ENCODE measurements around the gene C9orf78. TPM values are rescaled to one million over a fixed set of nuclear protein-coding genes. Genes with fewer than 3 reads are reported as not detected.

Gene C9orf78
- total RNA-seq, 1 experiment from 2014 or later, result 37.5 TPM

- no peak overlapping the region for H3K4me3 Mint-ChIP-seq
These were observed 36.0 kb upstream of the C9orf78 start for GRCh38 chr9:129871046-129871445.

More at GRCh38 chr9:129871046-129871445, 36.0 kb upstream of the C9orf78 start:
- Histone ChIP-seq H3K27ac (ENCODE audit: insufficient read length, low read depth, low read length) (no peak overlapping the region), H3K79me2 (ENCODE audit: insufficient read depth, low read length) (no peaks in the 10 kb centered on the region), H2BK12ac (ENCODE audit: insufficient read length, low read depth, low read length) (no peak overlapping the region), H3K27me3 (ENCODE audit: insufficient read depth, low read length) (no peaks in the 10 kb centered on the region), H2BK20ac (ENCODE audit: low read depth, low read length, poor library complexity, severe bottlenecking) (no peak overlapping the region), H2BK120ac (ENCODE audit: low read depth, low read length, poor library complexity, severe bottlenecking) (no peak overlapping the region), H2BK15ac (ENCODE audit: low read depth, low read length) (no peak overlapping the region), H2AK5ac (ENCODE audit: insufficient read length, low read length) (no peak overlapping the region), H3K4me2 (ENCODE audit: insufficient read depth, insufficient read length, low read length) (no peak overlapping the region), H2BK5ac (ENCODE audit: insufficient read length, low read length) (no peak overlapping the region), H4K5ac (ENCODE audit: insufficient read length, low read depth, low read length) (no peak overlapping the region), H3K4me1 (ENCODE audit: insufficient read depth, low read length) (no peaks in the 10 kb centered on the region), H3K9ac (ENCODE audit: extremely low read depth, insufficient read length, low read length) (no peak overlapping the region), H3T11ph (ENCODE audit: low read length) (no peak overlapping the region), H3K4ac (ENCODE audit: low read depth, low read length) (no peak overlapping the region), H3K9me3 (ENCODE audit: control insufficient read depth, low read depth, low read length) (no peaks in the 10 kb centered on the region), H3K14ac (ENCODE audit: insufficient read depth, low read length) (no peak overlapping the region), H2AFZ (ENCODE audit: low read length) (no peak overlapping the region), H4K20me1 (ENCODE audit: control insufficient read depth, insufficient read depth, insufficient read length) (no peaks in the 10 kb centered on the region), H4K8ac (replicated peaks; ENCODE audit: insufficient read length, low read depth, low read length) (no peak overlapping the region), H3K23ac (ENCODE audit: insufficient read length, low read depth, low read length) (no peak overlapping the region), H3K18ac (ENCODE audit: insufficient read length, low read depth, low read length) (no peak overlapping the region), H3K56ac (ENCODE audit: insufficient read length, low read depth, low read length) (no peak overlapping the region), H3K79me1 (ENCODE audit: insufficient read depth, low read depth, low read length, poor library complexity, severe bottlenecking) (no peaks in the 10 kb centered on the region), H3K23me2 (ENCODE audit: insufficient read length, low read depth, low read length, poor library complexity, severe bottlenecking) (no peaks in the 10 kb centered on the region), H4K91ac (ENCODE audit: insufficient read length, low read depth, low read length) (no peak overlapping the region)
- H3K27me3 Mint-ChIP-seq (ENCODE audit: low read depth), result no peaks in the 10 kb centered on the region
- peaks cover 2 to 16% (median 15%) of the 10 kb centered on the region in 3 experiments; a peak in 6 of 7 replicates for H3K36me3 Mint-ChIP-seq (ENCODE audit: insufficient read depth in 1 of 3, low read depth in 3 of 3)
- no peak for DNase-seq
- TF ChIP-seq CTCF (conservative IDR thresholded peaks at IDR 0.05), result no peak
- H3K27ac Mint-ChIP-seq, result no peak overlapping the region; a peak in 1 of 7 replicates
- 0 out of 4 replicates have a peak, but pooled peaks cover 0 to 2% of the 10 kb centered on the region in 2 experiments for H3K4me1 Mint-ChIP-seq
- WGBS (ENCODE audit: extremely low coverage, insufficient read length, low lambda C conversion rate), result no CpG with 5 or more reads among the region's 11 CpGs
- no peaks in the 10 kb centered on the region for H3K9me3 Mint-ChIP-seq
